Liver (tissue), 9 donors: ENCODE results near the gene MTHFD1L. TPM values are rescaled to one million over a fixed set of nuclear protein-coding genes. Genes with fewer than 3 reads are reported as not detected.

Experiments used
- DNase-seq: peaks from one replicate; pipeline ENCODE4 v3.0.0-alpha.2; 2017; ENCODE audit warnings: low spot score
- H3K27ac ChIP-seq, 2 donors: one replicate each; pipeline ENCODE4 v1.7.0; 2013; ENCODE audit warnings: inconsistent platforms in 2 of 2, low read length in 2 of 2, control low read depth in 1 of 2, low read depth in 1 of 2, mild to moderate bottlenecking in 1 of 2
- H3K27me3 ChIP-seq, 4 donors: one replicate each; pipeline versions ENCODE4 v1.6.1 to v1.7.0; 2013; ENCODE audit warnings: low read length in 3 of 4, inconsistent platforms in 1 of 4, mild to moderate bottlenecking in 1 of 4, moderate library complexity in 1 of 4; ENCODE audit not compliant: control insufficient read depth in 4 of 4, insufficient read depth in 4 of 4
- H3K36me3 ChIP-seq, 4 donors: one replicate each; pipeline versions ENCODE4 v1.6.1 to v1.7.0; 2013; ENCODE audit warnings: low read length in 3 of 4, mild to moderate bottlenecking in 3 of 4, low read depth in 1 of 4, moderate library complexity in 1 of 4; ENCODE audit not compliant: control insufficient read depth in 4 of 4, insufficient read depth in 3 of 4
- H3K4me1 ChIP-seq, 4 donors: one replicate each; pipeline versions ENCODE4 v1.6.1 to v1.7.0; 2013; ENCODE audit warnings: low read length in 3 of 4, mild to moderate bottlenecking in 3 of 4, moderate library complexity in 1 of 4; ENCODE audit not compliant: control insufficient read depth in 4 of 4, insufficient read depth in 4 of 4
- H3K4me3 ChIP-seq, 3 donors: one replicate each; pipeline versions ENCODE4 v1.6.1 to v1.7.0; 2013; ENCODE audit warnings: low read length in 3 of 3, control low read depth in 1 of 3, low read depth in 1 of 3, mild to moderate bottlenecking in 1 of 3
- H3K9ac ChIP-seq, 2 donors: one replicate each; pipeline ENCODE4 v1.7.0; 2013; ENCODE audit warnings: low read length in 2 of 2, mild to moderate bottlenecking in 2 of 2, moderate library complexity in 2 of 2, control low read depth in 1 of 2, low read depth in 1 of 2
- H3K9me3 ChIP-seq, 4 donors: one replicate each; pipeline versions ENCODE4 v1.6.1 to v1.7.0; 2013; ENCODE audit warnings: low read length in 3 of 4; ENCODE audit not compliant: control insufficient read depth in 4 of 4
- FOXA1 ChIP-seq: IDR thresholded peaks from 2 replicates; pipeline ENCODE4 v1.6.1; 2016; ENCODE audit warnings: antibody characterized with exemption
- FOXA2 ChIP-seq: IDR thresholded peaks from 2 replicates; pipeline ENCODE4 v1.6.1; 2016; ENCODE audit warnings: antibody characterized with exemption
- GABPA ChIP-seq, 2 donors: IDR thresholded peaks in 1 of 2; conservative IDR thresholded peaks in 1 of 2; 2 replicates each; pipeline ENCODE4 v1.6.1; 2016; ENCODE audit warnings: antibody characterized with exemption in 2 of 2, mild to moderate bottlenecking in 1 of 2, moderate library complexity in 1 of 2
- HNF4A ChIP-seq, 2 donors: conservative IDR thresholded peaks; 2 replicates each; pipeline ENCODE4 v1.6.1; 2016; ENCODE audit warnings: antibody characterized with exemption in 2 of 2, mild to moderate bottlenecking in 2 of 2
- HNF4G ChIP-seq: IDR thresholded peaks from 2 replicates; pipeline ENCODE4 v1.6.1; 2016; ENCODE audit warnings: antibody characterized with exemption
- JUND ChIP-seq, 2 donors: IDR thresholded peaks; 2 replicates each; pipeline ENCODE4 v1.6.1; 2016; ENCODE audit warnings: antibody characterized with exemption in 2 of 2
- NR2F2 ChIP-seq: IDR thresholded peaks from 2 replicates; pipeline ENCODE4 v1.6.1; 2016; ENCODE audit warnings: antibody characterized with exemption
- RAD21 ChIP-seq, 2 donors: IDR thresholded peaks; 2 replicates each; pipeline ENCODE4 v1.6.1; 2016; ENCODE audit warnings: antibody characterized with exemption in 2 of 2, mild to moderate bottlenecking in 2 of 2
- REST ChIP-seq: IDR thresholded peaks from 2 replicates; pipeline ENCODE4 v1.6.1; 2016; ENCODE audit warnings: antibody characterized with exemption, mild to moderate bottlenecking
- RXRA ChIP-seq, 2 donors: IDR thresholded peaks; 2 replicates each; pipeline ENCODE4 v1.6.1; 2017 to 2018; ENCODE audit warnings: antibody characterized with exemption in 2 of 2, mild to moderate bottlenecking in 1 of 2
- SP1 ChIP-seq: IDR thresholded peaks from 2 replicates; pipeline ENCODE4 v1.6.1; 2018; ENCODE audit warnings: antibody characterized with exemption, mild to moderate bottlenecking
- TAF1 ChIP-seq: conservative IDR thresholded peaks from 2 replicates; pipeline ENCODE4 v1.6.1; 2016; ENCODE audit warnings: antibody characterized with exemption, mild to moderate bottlenecking
- ZBTB33 ChIP-seq: IDR thresholded peaks from 2 replicates; pipeline ENCODE4 v1.6.1; 2016; ENCODE audit warnings: antibody characterized with exemption
- WGBS: extraction: QIAGEN DNeasy Blood & Tissue Kit; methylation state at CpG from one replicate; pipeline ENCODE4 v1.1.7; 2013; 5-methylcytosine and 5-hydroxymethylcytosine counted together
- polyA plus RNA-seq, 2 donors: library from polyadenylated mRNA; stranded (reverse) in 1 of 2; unstranded in 1 of 2; fragments of 200-250 nt in 1 of 2; fragments of >200 nt in 1 of 2; fragmentation: Nextera tagmentation in 1 of 2; extraction: Ambion mirVana in 1 of 2; gene quantifications; one replicate each; pipeline versions ENCODE4 v1.2.1 to v1.2.3, GENCODE V29; 2013 to 2015
- total RNA-seq, 2 donors: library from RNA; depleted of rRNA; stranded (reverse); fragments of >200 nt; gene quantifications; one replicate each; pipeline ENCODE4 v1.2.3, GENCODE V29; 2014
- TF ChIP-seq, protein P1 (sequence below): fragments of 150-350 bp; IDR thresholded peaks from 2 replicates; pipeline ENCODE4 v1.5.1; 2017; ENCODE audit warnings: improper control_type of control experiment, low read depth, low read length; ENCODE audit not compliant: missing input control
- TF ChIP-seq, protein P2 (sequence below): IDR thresholded peaks from 2 replicates; pipeline ENCODE4 v1.6.1; 2016; ENCODE audit warnings: antibody characterized with exemption
- donor health status: healthy.
- donor health status: healthy.
- donor health status: healthy.
- donor health status: healthy.
- donor health status: healthy.

Gene MTHFD1L
- total and polyA plus RNA-seq, 4 donors: 2.0 to 7.7 (median 2.8) TPM

- Histone ChIP-seq H3K27me3 (no peaks in the 10 kb centered on the region), H3K9ac (no peak overlapping the region), H3K4me1 (peaks cover 0 to 3% (median 0%) of the 10 kb centered on the region in 4 donors), H3K36me3 (no peaks in the 10 kb centered on the region), H3K27ac (no peak overlapping the region), H3K4me3 (no peak overlapping the region), H3K9me3 (no peaks in the 10 kb centered on the region)
- 95% methylated on average over 4 of the region's 4 CpGs for WGBS
- no peak for DNase-seq
- TF ChIP-seq JUND (IDR thresholded peaks at IDR 0.05) (no peak), HNF4A (conservative IDR thresholded peaks at IDR 0.05) (no peak), RXRA (IDR thresholded peaks at IDR 0.05) (no peak), TAF1 (no peak), NR2F2 (no peak), FOXA2 (no peak), RAD21 (IDR thresholded peaks at IDR 0.05) (no peak), REST (no peak)
These were observed 237.8 kb downstream of the MTHFD1L start for GRCh38 chr6:151103266-151103665.

DNA sequence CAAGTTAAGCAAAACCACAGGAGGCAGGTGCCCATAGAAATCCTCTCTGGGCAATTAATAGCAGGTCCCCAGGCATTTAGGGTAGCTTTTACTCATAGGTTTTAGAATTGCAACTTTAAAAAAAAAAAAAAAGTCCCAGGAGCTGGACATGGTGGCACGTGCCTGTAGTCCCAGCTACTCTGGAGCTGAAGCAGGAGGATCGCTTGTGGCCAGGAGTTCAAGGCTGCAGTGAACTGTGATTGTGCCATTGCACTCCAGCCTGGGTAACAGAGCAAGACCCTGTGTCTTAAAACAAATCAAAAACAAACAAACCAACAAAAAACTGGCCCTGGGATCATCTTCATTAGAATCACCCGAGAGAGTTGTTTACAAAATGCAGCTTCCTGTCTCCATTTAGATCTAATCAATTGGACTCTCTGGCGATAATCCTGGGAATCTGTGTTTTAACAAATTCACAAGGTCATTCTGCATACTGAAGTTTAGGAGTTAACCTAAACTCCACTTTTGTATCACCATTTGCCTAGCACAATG is 242.5 kb downstream of the MTHFD1L start:
- H3K36me3 ChIP-seq: no peaks in the 10 kb centered on the region
- H3K9me3 ChIP-seq: no peaks in the 10 kb centered on the region
- no peak for DNase-seq
- TF ChIP-seq FOXA1 (no peak), GABPA (IDR thresholded peaks at IDR 0.05 in 1 of 2, conservative IDR thresholded peaks at IDR 0.05 in 1 of 2) (no peak), FOXA2 (no peak), ZBTB33 (no peak), SP1 (no peak), HNF4G (no peak), RAD21 (IDR thresholded peaks at IDR 0.05) (no peak)
- TF ChIP-seq, protein P1, sequence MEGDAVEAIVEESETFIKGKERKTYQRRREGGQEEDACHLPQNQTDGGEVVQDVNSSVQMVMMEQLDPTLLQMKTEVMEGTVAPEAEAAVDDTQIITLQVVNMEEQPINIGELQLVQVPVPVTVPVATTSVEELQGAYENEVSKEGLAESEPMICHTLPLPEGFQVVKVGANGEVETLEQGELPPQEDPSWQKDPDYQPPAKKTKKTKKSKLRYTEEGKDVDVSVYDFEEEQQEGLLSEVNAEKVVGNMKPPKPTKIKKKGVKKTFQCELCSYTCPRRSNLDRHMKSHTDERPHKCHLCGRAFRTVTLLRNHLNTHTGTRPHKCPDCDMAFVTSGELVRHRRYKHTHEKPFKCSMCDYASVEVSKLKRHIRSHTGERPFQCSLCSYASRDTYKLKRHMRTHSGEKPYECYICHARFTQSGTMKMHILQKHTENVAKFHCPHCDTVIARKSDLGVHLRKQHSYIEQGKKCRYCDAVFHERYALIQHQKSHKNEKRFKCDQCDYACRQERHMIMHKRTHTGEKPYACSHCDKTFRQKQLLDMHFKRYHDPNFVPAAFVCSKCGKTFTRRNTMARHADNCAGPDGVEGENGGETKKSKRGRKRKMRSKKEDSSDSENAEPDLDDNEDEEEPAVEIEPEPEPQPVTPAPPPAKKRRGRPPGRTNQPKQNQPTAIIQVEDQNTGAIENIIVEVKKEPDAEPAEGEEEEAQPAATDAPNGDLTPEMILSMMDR: no peak
- TF ChIP-seq, protein P2, sequence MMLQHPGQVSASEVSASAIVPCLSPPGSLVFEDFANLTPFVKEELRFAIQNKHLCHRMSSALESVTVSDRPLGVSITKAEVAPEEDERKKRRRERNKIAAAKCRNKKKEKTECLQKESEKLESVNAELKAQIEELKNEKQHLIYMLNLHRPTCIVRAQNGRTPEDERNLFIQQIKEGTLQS: no peak
- H3K9ac ChIP-seq: no peak overlapping the region
- no peaks in the 10 kb centered on the region for H3K4me1 ChIP-seq
- 51% methylated on average over 4 of the region's 4 CpGs for WGBS
- no peaks in the 10 kb centered on the region for H3K27me3 ChIP-seq
- H3K4me3 ChIP-seq: no peak overlapping the region
- H3K27ac ChIP-seq: no peak overlapping the region
